Measurements from ENCODE around the gene SIVA1.
A peak's percentile ranks its signal among the peaks of the same experiment; 100 is the strongest.
"Not testable (repeated sequence)": the region's sequence is repeated elsewhere in the genome, so short reads cannot be mapped to it uniquely, and the experiment has no call there.

The SIVA1 gene

GRCh38 chr14:104734991-104735779, 17.8 kb upstream of the SIVA1 start:
- DNase-seq: no peak

- DNase-seq: peak; percentile 76
Measured at GRCh38 chr14:104735830-104736642, 16.9 kb upstream of the SIVA1 start.

GRCh38 chr14:104738375-104739019, 14.4 kb upstream of the SIVA1 start:
- DNase-seq: no peak

- DNase-seq: no peak
Measured at GRCh38 chr14:104739026-104739425, 13.9 kb upstream of the SIVA1 start.

GRCh38 chr14:104739546-104740516, 13.1 kb upstream of the SIVA1 start:
- DNase-seq: no peak

GRCh38 chr14:104741108-104741802, 11.7 kb upstream of the SIVA1 start:
- DNase-seq: no peak

- DNase-seq: no peak
Measured at GRCh38 chr14:104741803-104742251, 11.1 kb upstream of the SIVA1 start.

GRCh38 chr14:104742586-104743455, 10.1 kb upstream of the SIVA1 start:
- DNase-seq: no peak

GRCh38 chr14:104743461-104744380, 9.2 kb upstream of the SIVA1 start:
- DNase-seq: peak; percentile 52

GRCh38 chr14:104744484-104744883, 8.5 kb upstream of the SIVA1 start:
- no peak for DNase-seq

GRCh38 chr14:104745431-104745830, 7.5 kb upstream of the SIVA1 start:
- no peak for DNase-seq

GRCh38 chr14:104746071-104746545, 6.8 kb upstream of the SIVA1 start:
- DNase-seq: no peak

- no peak for DNase-seq
Measured at GRCh38 chr14:104746934-104747481, 5.9 kb upstream of the SIVA1 start.

- no peak for DNase-seq
Measured at GRCh38 chr14:104747876-104748275, 5.1 kb upstream of the SIVA1 start.

- DNase-seq: peak; percentile 73
Measured at GRCh38 chr14:104749111-104749649, 3.8 kb upstream of the SIVA1 start.

- peak; percentile 65 for DNase-seq
Measured at GRCh38 chr14:104750056-104750752, 2.7 kb upstream of the SIVA1 start.

- DNase-seq: not testable (repeated sequence)
Measured at GRCh38 chr14:104750753-104751057, 2.2 kb upstream of the SIVA1 start.

All from EL (cell line).